HG02981 (cell line): ENCODE data around the gene MAN1C1.
A peak's percentile ranks its signal among the peaks of the same experiment; 100 is the strongest.

ENCODE experiments used
- ATAC-seq: cut with Tn5 transposase; IDR thresholded peaks from one replicate; pipeline ENCODE4 v1.9.1; 2021; ENCODE audit warnings: mild to moderate bottlenecking, moderate library complexity; ENCODE audit not compliant: unreplicated experiment

Gene MAN1C1

GRCh38 chr1:25797939-25798338 lies 181.3 kb downstream of the MAN1C1 start:
- no peak for ATAC-seq

GRCh38 chr1:25798666-25799351 lies 182.2 kb downstream of the MAN1C1 start:
- no peak for ATAC-seq

GRCh38 chr1:25799352-25799934 lies 182.9 kb downstream of the MAN1C1 start:
- ATAC-seq: no peak

GRCh38 chr1:25799935-25800702 lies 183.5 kb downstream of the MAN1C1 start, which contains the start of gene SELENON:
TSS of gene SELENON (plus strand) at chr1:25800193. CDS start at chr1:25800231, 38 bp downstream.
- ATAC-seq: no peak

- ATAC-seq: no peak
Measured at GRCh38 chr1:25800703-25801377, 184.2 kb downstream of the MAN1C1 start.

GRCh38 chr1:25802915-25803314 lies 186.3 kb downstream of the MAN1C1 start:
- ATAC-seq: peak; percentile 46

GRCh38 chr1:25803368-25803767 lies 186.8 kb downstream of the MAN1C1 start:
- ATAC-seq: no peak

- ATAC-seq: peak; percentile 40
Measured at GRCh38 chr1:25804244-25804963, 187.8 kb downstream of the MAN1C1 start.

- no peak for ATAC-seq
Measured at GRCh38 chr1:25804964-25805862, 188.6 kb downstream of the MAN1C1 start.

GRCh38 chr1:25805863-25806225 lies 189.3 kb downstream of the MAN1C1 start:
- no peak for ATAC-seq

- no peak for ATAC-seq
Measured at GRCh38 chr1:25806418-25806817, 189.8 kb downstream of the MAN1C1 start.

GRCh38 chr1:25807480-25808390 lies 191.1 kb downstream of the MAN1C1 start:
- ATAC-seq: no peak

GRCh38 chr1:25808481-25809244 lies 192.1 kb downstream of the MAN1C1 start:
- no peak for ATAC-seq

GRCh38 chr1:25809283-25809926 lies 192.8 kb downstream of the MAN1C1 start:
- ATAC-seq: no peak

- no peak for ATAC-seq
Measured at GRCh38 chr1:25809929-25810328, 193.3 kb downstream of the MAN1C1 start.

GRCh38 chr1:25810341-25811299 lies 194.0 kb downstream of the MAN1C1 start:
- ATAC-seq: no peak
